Neural cell (in vitro differentiated cells): ENCODE results near the gene KLHL34. TPM values are rescaled to one million over a fixed set of nuclear protein-coding genes. Genes with fewer than 3 reads are reported as not detected.

Experiments
- H2AFZ ChIP-seq: fragments of 200-600, 300-800 bp; sonication (generic), shearing (Covaris generic); 2 replicates; pipeline ENCODE4 v1.6.0; 2014; ENCODE audit warnings: low read depth, mild to moderate bottlenecking, antibody characterized with exemption, low read length, moderate library complexity
- H3F3A ChIP-seq: fragments of 200-600 bp; shearing (Covaris generic); 2 replicates; pipeline ENCODE4 v1.6.1; 2016; ENCODE audit warnings: mild to moderate bottlenecking, moderate library complexity, mixed read lengths, antibody characterized with exemption, low read length; ENCODE audit not compliant: insufficient read depth, poor library complexity, severe bottlenecking
- H3K27ac ChIP-seq: fragments of 200-600, 300-800 bp; sonication (generic), shearing (Covaris generic); 2 replicates; pipeline ENCODE4 v1.5.1; 2014; ENCODE audit warnings: mild to moderate bottlenecking, low read length, moderate library complexity
- H3K27me3 ChIP-seq: fragments of 300-800, 200-600 bp; sonication (generic), shearing (Covaris generic); 2 replicates; pipeline ENCODE4 v1.6.0; 2014; ENCODE audit warnings: mild to moderate bottlenecking, low read depth, low read length, moderate library complexity; ENCODE audit not compliant: insufficient read depth
- H3K36me3 ChIP-seq: fragments of 300-800, 200-600 bp; sonication (generic), shearing (Covaris generic); 2 replicates; pipeline ENCODE4 v1.5.1; 2014; ENCODE audit warnings: mild to moderate bottlenecking, antibody characterized with exemption, low read length, moderate library complexity; ENCODE audit not compliant: insufficient read depth
- H3K4me2 ChIP-seq: fragments of 300-800, 200-600 bp; sonication (generic), shearing (Covaris generic); 2 replicates; pipeline ENCODE4 v1.6.0; 2014; ENCODE audit warnings: mild to moderate bottlenecking, low read length
- H3K4me3 ChIP-seq: fragments of 300-800, 200-600 bp; sonication (generic), shearing (Covaris generic); 2 replicates; pipeline ENCODE4 v1.5.1; 2014; ENCODE audit warnings: mild to moderate bottlenecking, low read length, moderate library complexity
- H3K79me2 ChIP-seq: fragments of 200-600 bp; shearing (Covaris generic); replicated peaks from 2 replicates; pipeline ENCODE4 v1.6.0; 2014; ENCODE audit warnings: mild to moderate bottlenecking, low read length, moderate library complexity; ENCODE audit not compliant: insufficient read depth
- H3K9ac ChIP-seq: fragments of 300-800, 200-600 bp; sonication (generic), shearing (Covaris generic); 2 replicates; pipeline ENCODE4 v1.6.1; 2016; ENCODE audit warnings: mild to moderate bottlenecking, low read length, mixed read lengths
- H3K9me2 ChIP-seq: fragments of 200-600 bp; shearing (Covaris generic); 2 replicates; pipeline ENCODE4 v1.6.1; 2016; ENCODE audit warnings: mild to moderate bottlenecking, low read length, mixed read lengths; ENCODE audit not compliant: insufficient read depth
- H3K9me3 ChIP-seq: fragments of 200-600, 300-800 bp; sonication (generic), shearing (Covaris generic); 2 replicates; pipeline ENCODE4 v1.6.1; 2016; ENCODE audit warnings: mild to moderate bottlenecking, mixed run types, low read length, moderate library complexity, mixed read lengths
- H4K20me1 ChIP-seq: fragments of 200-600 bp; shearing (Covaris generic); 2 replicates; pipeline ENCODE4 v1.6.1; 2016; ENCODE audit warnings: mild to moderate bottlenecking, mixed run types; ENCODE audit not compliant: insufficient read depth
- EP300 ChIP-seq: fragments of 450-650 bp; conservative IDR thresholded peaks from 2 replicates; pipeline ENCODE4 v1.6.1; 2014; ENCODE audit warnings: antibody characterized with exemption, mild to moderate bottlenecking, moderate library complexity; ENCODE audit not compliant: poor library complexity, severe bottlenecking
- EZH2 ChIP-seq: fragments of 200-600, 300-800 bp; shearing (Covaris generic), sonication (generic); IDR thresholded peaks from 2 replicates; pipeline ENCODE4 v1.6.1; 2014; ENCODE audit warnings: antibody characterized with exemption, low read length, borderline replicate concordance, mild to moderate bottlenecking; ENCODE audit not compliant: insufficient read depth, poor library complexity, severe bottlenecking
- MXI1 ChIP-seq: fragments of 450-650 bp; conservative IDR thresholded peaks from 2 replicates; pipeline ENCODE4 v1.6.1; 2014; ENCODE audit warnings: antibody characterized with exemption, mild to moderate bottlenecking; ENCODE audit not compliant: poor library complexity, severe bottlenecking
- POLR2AphosphoS5 ChIP-seq: IDR thresholded peaks from 2 replicates; pipeline ENCODE4 v1.6.1; 2012
- RAD21 ChIP-seq: fragments of 450-650 bp; conservative IDR thresholded peaks from 2 replicates; pipeline ENCODE4 v1.6.1; 2014; ENCODE audit warnings: antibody characterized with exemption, mild to moderate bottlenecking, moderate library complexity
- REST ChIP-seq: IDR thresholded peaks from 2 replicates; pipeline ENCODE4 v1.6.1; 2012; ENCODE audit warnings: borderline replicate concordance
- SMC3 ChIP-seq: fragments of 450-650 bp; conservative IDR thresholded peaks from 2 replicates; pipeline ENCODE4 v1.6.1; 2014; ENCODE audit warnings: antibody characterized with exemption, mild to moderate bottlenecking, moderate library complexity; ENCODE audit not compliant: poor library complexity
- TAF1 ChIP-seq: IDR thresholded peaks from 2 replicates; pipeline ENCODE4 v1.6.1; 2012; ENCODE audit warnings: low read depth
- polyA plus RNA-seq: library from polyadenylated mRNA; depleted of rRNA; stranded (reverse); fragments of >200 nt; gene quantifications from 2 replicates; pipeline ENCODE4 v1.2.3, GENCODE V29; 2014
- TF ChIP-seq, protein P1 (sequence below): fragments of 450-650 bp; IDR thresholded peaks from 2 replicates; pipeline ENCODE4 v1.5.1; 2014; ENCODE audit warnings: antibody characterized with exemption, mild to moderate bottlenecking, moderate library complexity; ENCODE audit not compliant: poor library complexity, severe bottlenecking

The KLHL34 gene
- polyA plus RNA-seq, 1 donor from 2014 or later: not detected

DNA sequence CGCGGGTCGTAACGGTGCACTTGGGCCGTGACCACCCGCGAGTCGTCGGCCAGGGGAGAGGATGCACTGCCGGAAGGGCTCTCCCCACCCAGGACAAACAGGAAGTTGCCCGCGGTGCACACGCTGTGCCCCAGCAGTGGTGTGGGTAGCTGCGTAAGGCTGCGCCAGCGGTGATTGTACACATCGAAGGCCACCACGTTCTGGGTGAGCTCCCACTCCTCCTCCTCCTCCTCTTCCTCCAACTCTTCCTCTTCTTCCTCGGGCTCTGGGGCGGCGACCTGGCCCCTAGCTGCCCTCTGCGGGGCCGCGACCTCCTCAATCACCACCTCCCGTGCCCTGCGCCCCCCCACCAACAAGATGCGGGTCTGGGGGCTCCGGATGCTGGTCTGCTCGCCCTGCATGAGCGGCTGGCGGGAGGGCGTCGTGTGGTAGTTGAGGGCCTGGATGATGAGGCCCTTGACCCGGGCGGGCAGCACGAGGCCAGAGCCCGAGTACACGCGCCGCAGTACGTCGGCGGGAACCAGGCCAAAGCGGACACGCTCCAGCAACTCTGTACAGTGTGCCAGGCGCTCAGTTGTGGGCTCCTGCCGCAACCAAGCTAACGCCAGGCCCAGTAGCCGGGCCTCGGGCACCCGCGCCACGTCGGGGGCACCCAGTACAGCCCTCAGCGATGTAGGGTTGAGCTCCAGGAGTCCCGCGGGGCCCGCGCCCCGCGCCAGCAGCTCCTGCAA lies 1.4 kb downstream of the KLHL34 start:
- no peak overlapping the region for H3K27ac ChIP-seq
- H3K4me2 ChIP-seq: no peak overlapping the region
- no peak overlapping the region for H3K4me3 ChIP-seq
- TF ChIP-seq EZH2 (no peak), TAF1 (no peak), SMC3 (no peak), POLR2AphosphoS5 (no peak), REST (no peak), RAD21 (no peak), EP300 (no peak), MXI1 (no peak)
- TF ChIP-seq, protein P1, sequence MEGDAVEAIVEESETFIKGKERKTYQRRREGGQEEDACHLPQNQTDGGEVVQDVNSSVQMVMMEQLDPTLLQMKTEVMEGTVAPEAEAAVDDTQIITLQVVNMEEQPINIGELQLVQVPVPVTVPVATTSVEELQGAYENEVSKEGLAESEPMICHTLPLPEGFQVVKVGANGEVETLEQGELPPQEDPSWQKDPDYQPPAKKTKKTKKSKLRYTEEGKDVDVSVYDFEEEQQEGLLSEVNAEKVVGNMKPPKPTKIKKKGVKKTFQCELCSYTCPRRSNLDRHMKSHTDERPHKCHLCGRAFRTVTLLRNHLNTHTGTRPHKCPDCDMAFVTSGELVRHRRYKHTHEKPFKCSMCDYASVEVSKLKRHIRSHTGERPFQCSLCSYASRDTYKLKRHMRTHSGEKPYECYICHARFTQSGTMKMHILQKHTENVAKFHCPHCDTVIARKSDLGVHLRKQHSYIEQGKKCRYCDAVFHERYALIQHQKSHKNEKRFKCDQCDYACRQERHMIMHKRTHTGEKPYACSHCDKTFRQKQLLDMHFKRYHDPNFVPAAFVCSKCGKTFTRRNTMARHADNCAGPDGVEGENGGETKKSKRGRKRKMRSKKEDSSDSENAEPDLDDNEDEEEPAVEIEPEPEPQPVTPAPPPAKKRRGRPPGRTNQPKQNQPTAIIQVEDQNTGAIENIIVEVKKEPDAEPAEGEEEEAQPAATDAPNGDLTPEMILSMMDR: no peak
- no peaks in the 10 kb centered on the region for H3K9me2 ChIP-seq
- no peak overlapping the region for H2AFZ ChIP-seq
- H3K79me2 ChIP-seq: no peaks in the 10 kb centered on the region
- H3K27me3 ChIP-seq: no peaks in the 10 kb centered on the region
- H3F3A ChIP-seq: no peaks in the 10 kb centered on the region
- H3K9ac ChIP-seq: no peak overlapping the region
- no peaks in the 10 kb centered on the region for H3K36me3 ChIP-seq
- no peaks in the 10 kb centered on the region for H3K9me3 ChIP-seq
- no peaks in the 10 kb centered on the region for H4K20me1 ChIP-seq

DNA sequence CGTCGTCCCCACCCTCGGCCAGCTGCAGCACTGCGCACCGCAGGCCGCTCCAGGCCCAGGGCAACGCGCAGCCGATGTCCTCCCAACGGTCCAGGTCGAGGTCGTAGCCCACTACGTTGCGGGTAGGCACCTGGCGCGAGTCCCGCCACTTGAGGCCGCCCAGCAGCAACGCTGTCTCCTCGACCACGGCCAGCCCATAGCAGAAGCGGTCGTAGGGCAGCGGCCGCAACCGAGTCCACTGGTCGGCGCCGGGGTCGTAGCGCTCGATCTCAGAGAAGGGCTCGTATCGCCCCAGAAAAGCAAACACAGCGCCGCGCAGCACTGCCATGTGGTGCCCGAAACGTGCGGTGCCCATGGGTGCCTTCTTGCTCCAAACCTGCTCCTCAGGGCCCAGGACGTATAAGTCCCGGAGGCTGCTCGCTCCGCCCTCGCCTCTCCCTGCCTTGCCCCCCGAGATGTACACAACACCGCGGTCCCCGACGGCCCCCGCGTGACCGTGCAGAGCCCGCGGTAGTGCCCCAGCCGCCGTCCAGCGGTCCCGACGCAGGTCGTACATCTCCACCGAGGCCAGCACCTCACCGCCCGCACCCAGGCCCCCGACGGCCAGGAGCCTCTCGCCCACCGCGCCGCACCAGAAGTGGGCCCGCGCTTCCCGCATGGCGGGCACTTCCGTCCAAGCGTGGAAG lies 2.1 kb downstream of the KLHL34 start:
- no peak overlapping the region for H3K27ac ChIP-seq
- H3K4me2 ChIP-seq: no peak overlapping the region
- no peak overlapping the region for H3K4me3 ChIP-seq
- H3K9ac ChIP-seq: no peak overlapping the region
- H3K9me2 ChIP-seq: no peaks in the 10 kb centered on the region
- H3F3A ChIP-seq: no peaks in the 10 kb centered on the region
- no peaks in the 10 kb centered on the region for H3K27me3 ChIP-seq
- no peaks in the 10 kb centered on the region for H3K9me3 ChIP-seq
- no peak overlapping the region for H2AFZ ChIP-seq
- H3K79me2 ChIP-seq: no peaks in the 10 kb centered on the region
- H3K36me3 ChIP-seq: no peaks in the 10 kb centered on the region
- TF ChIP-seq, protein P1: no peak
- TF ChIP-seq REST (no peak), TAF1 (no peak), EZH2 (no peak), RAD21 (no peak), POLR2AphosphoS5 (no peak), EP300 (no peak), SMC3 (no peak), MXI1 (no peak)
- H4K20me1 ChIP-seq: no peaks in the 10 kb centered on the region
